Esophagus muscularis mucosa (tissue), 4 donors: ENCODE data around the gene KRTAP4-11. TPM values are rescaled to one million over a fixed set of nuclear protein-coding genes. Genes with fewer than 3 reads are reported as not detected.
"Not testable (repeated sequence)": the region's sequence is repeated elsewhere in the genome, so short reads cannot be mapped to it uniquely, and the experiment has no call there.

ENCODE experiments used
- DNase-seq: peaks from one replicate; pipeline ENCODE4 v3.0.0-alpha.2; 2017; ENCODE audit errors: extremely low spot score
- H3K27ac ChIP-seq, 4 donors: fragments of 200-600 bp; sonication (generic); replicated peaks in 1 of 4; 1 replicate in 3 of 4; 2 replicates in 1 of 4; pipeline ENCODE4 v1.5.1; 2016 to 2019; ENCODE audit warnings: mild to moderate bottlenecking in 1 of 4
- H3K27me3 ChIP-seq, 4 donors: fragments of 200-600 bp; sonication (generic); one replicate each; pipeline versions ENCODE4 v1.5.1 to v1.6.0; 2016 to 2019
- H3K36me3 ChIP-seq, 4 donors: fragments of 200-600 bp; sonication (generic); one replicate each; pipeline ENCODE4 v1.5.1; 2016 to 2019
- H3K4me1 ChIP-seq, 4 donors: fragments of 200-600 bp; sonication (generic); one replicate each; pipeline ENCODE4 v1.5.1; 2016 to 2019
- H3K4me3 ChIP-seq, 4 donors: fragments of 200-600 bp; sonication (generic); 1 replicate in 2 of 4; 2 replicates in 2 of 4; pipeline ENCODE4 v1.5.1; 2016 to 2019; ENCODE audit warnings: mild to moderate bottlenecking in 4 of 4, moderate library complexity in 1 of 4
- H3K9me3 ChIP-seq, 4 donors: fragments of 200-600 bp; sonication (generic); 1 replicate in 3 of 4; 2 replicates in 1 of 4; pipeline ENCODE4 v1.5.1; 2016 to 2019
- EP300 ChIP-seq: sonication (generic); formaldehyde crosslinking; IDR thresholded peaks from one replicate; pipeline ENCODE4 v1.6.1; 2017; ENCODE audit warnings: antibody characterized with exemption
- POLR2A ChIP-seq: fragments of 450-650 bp; IDR thresholded peaks from one replicate; pipeline ENCODE4 v1.6.1; 2017; ENCODE audit warnings: antibody characterized with exemption, moderate library complexity, mild to moderate bottlenecking, low read depth
- POLR2AphosphoS5 ChIP-seq, 2 donors: sonication (generic); formaldehyde crosslinking; IDR thresholded peaks; one replicate each; pipeline ENCODE4 v1.6.1; 2017; ENCODE audit warnings: antibody characterized with exemption in 2 of 2
- WGBS: methylation state at CpG from one replicate; pipeline ENCODE4 v1.1.5; 2018; 5-methylcytosine and 5-hydroxymethylcytosine counted together
- intact Hi-C: fragments of 100-400 bp; cut with DNase I; formaldehyde crosslinking; loops from one replicate; pipeline ENCODE4 v1.15.1; 2023
- total RNA-seq, 4 donors: library from RNA; depleted of rRNA; stranded (reverse); fragments of >200 nt; gene quantifications; one replicate each; pipeline versions ENCODE4 v1.1.0 to v1.2.1, GENCODE V29; 2016
- TF ChIP-seq, protein P1 (sequence below), 3 experiments: fragments of 200-600 bp in 2 of 3; fragments of 450-650 bp in 1 of 3; sonication (generic) in 2 of 3; IDR thresholded peaks; one replicate each; pipeline ENCODE4 v1.5.1; 2017 to 2019; ENCODE audit warnings: antibody characterized with exemption in 3 of 3, mild to moderate bottlenecking in 2 of 3, moderate library complexity in 1 of 3

The KRTAP4-11 gene
- total RNA-seq, 4 donors from 2014 or later, result not detected

DNA sequence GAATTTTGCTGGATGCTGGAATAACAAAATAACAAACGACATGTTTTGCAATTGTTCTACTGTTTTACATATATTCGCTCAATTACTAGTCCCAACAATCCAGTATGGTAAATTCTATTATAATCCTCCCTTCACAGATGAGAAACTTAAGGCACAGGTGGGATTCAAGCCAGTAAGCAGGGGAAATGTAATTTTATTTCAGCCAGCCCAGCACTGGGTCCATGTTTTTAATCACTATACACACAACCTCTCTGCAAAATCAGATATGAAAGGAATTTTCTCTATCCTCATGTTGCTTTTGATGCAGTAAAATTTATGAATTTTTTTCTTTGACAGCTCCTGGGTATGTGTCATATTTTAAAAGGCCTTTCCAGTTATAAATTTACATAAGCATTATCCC is 27.1 kb upstream of the KRTAP4-11 start:
- Histone ChIP-seq H3K27me3 (no peaks in the 10 kb centered on the region), H3K36me3 (no peaks in the 10 kb centered on the region), H3K9me3 (peaks cover 0 to 27% (median 8%) of the 10 kb centered on the region in 4 donors), H3K4me3 (no peak overlapping the region), H3K27ac (no peak overlapping the region), H3K4me1 (no peaks in the 10 kb centered on the region)
- WGBS, result 93% methylated on average over 2 of the region's 2 CpGs
- no peak for DNase-seq
- TF ChIP-seq POLR2A (no peak), EP300 (no peak), POLR2AphosphoS5 (IDR thresholded peaks at IDR 0.05) (no peak)
- TF ChIP-seq, protein P1, sequence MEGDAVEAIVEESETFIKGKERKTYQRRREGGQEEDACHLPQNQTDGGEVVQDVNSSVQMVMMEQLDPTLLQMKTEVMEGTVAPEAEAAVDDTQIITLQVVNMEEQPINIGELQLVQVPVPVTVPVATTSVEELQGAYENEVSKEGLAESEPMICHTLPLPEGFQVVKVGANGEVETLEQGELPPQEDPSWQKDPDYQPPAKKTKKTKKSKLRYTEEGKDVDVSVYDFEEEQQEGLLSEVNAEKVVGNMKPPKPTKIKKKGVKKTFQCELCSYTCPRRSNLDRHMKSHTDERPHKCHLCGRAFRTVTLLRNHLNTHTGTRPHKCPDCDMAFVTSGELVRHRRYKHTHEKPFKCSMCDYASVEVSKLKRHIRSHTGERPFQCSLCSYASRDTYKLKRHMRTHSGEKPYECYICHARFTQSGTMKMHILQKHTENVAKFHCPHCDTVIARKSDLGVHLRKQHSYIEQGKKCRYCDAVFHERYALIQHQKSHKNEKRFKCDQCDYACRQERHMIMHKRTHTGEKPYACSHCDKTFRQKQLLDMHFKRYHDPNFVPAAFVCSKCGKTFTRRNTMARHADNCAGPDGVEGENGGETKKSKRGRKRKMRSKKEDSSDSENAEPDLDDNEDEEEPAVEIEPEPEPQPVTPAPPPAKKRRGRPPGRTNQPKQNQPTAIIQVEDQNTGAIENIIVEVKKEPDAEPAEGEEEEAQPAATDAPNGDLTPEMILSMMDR (IDR thresholded peaks at IDR 0.05), result no peak
- intact Hi-C loops, result no loop called here

GRCh38 chr17:41144846-41145245 is 26.7 kb upstream of the KRTAP4-11 start:
- TF ChIP-seq EP300, result no peak
- no peak for TF ChIP-seq POLR2A
- TF ChIP-seq, protein P1 (IDR thresholded peaks at IDR 0.05), result no peak
- no peak for TF ChIP-seq POLR2AphosphoS5 (IDR thresholded peaks at IDR 0.05)
- Histone ChIP-seq H3K27ac (no peak overlapping the region), H3K36me3 (no peaks in the 10 kb centered on the region), H3K9me3 (peaks cover 0 to 32% (median 9%) of the 10 kb centered on the region in 4 donors), H3K4me3 (no peak overlapping the region), H3K27me3 (peaks cover 0 to 4% (median 0%) of the 10 kb centered on the region in 4 donors), H3K4me1 (no peaks in the 10 kb centered on the region)
- intact Hi-C loops, result no loop called here
- DNase-seq, result no peak
- WGBS, result 84% methylated on average over 1 of the region's 1 CpG

- TF ChIP-seq POLR2AphosphoS5 (IDR thresholded peaks at IDR 0.05) (no peak), POLR2A (no peak)
- TF ChIP-seq, protein P1 (IDR thresholded peaks at IDR 0.05), result no peak
- H3K27ac ChIP-seq, result no peak overlapping the region
- intact Hi-C loops, result no loop called here
- H3K27me3 ChIP-seq, result peaks cover 0 to 7% (median 0%) of the 10 kb centered on the region in 4 donors
- no peak overlapping the region for H3K4me3 ChIP-seq
- no peaks in the 10 kb centered on the region for H3K36me3 ChIP-seq
- no peak for DNase-seq
- H3K4me1 ChIP-seq, result no peaks in the 10 kb centered on the region
- H3K9me3 ChIP-seq, result peaks cover 0 to 35% (median 12%) of the 10 kb centered on the region in 4 donors
These were observed 23.2 kb upstream of the KRTAP4-11 start for GRCh38 chr17:41141361-41141760.

DNA sequence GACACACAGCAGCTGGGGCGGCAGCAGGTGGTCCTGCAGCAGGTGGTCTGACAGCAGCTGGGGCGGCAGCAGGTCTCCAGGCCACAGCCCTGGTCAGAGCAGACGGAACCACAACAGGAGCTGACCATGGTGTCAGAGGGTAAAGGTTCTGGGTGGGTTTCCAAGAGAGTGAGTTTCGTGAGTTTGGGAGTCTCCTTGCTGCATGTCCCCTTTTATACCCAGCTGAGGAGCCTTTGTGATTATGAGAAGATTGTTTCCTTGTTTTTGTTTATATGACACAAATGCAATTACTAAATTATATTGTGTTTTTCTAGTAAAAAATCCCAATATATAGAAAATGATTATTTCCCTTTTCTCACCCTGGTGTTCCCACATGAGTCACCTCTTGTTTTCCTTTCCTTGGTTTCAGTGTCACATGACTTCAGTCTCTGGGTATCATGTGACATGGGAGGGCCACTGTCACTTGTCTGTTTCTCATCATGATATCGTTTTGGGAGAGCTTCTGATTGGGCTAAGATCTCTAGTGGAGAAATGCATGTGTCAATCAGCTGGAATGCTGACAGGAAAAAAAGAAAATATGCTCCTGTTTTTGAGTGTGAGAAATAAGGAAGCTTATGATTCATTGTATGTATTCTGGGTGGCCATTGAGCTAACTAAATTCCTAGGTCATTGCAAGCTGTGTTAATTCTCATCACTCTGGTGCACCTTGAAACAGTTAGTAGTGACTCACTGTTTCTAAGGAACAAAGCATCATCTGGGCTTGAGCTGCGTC is 22.4 kb upstream of the KRTAP4-11 start, which contains the start of gene KRTAP4-6:
TSS of gene KRTAP4-6 (minus strand) at position 185 of the 772 bp plus-strand sequence. CDS start at position 128, 57 bp downstream.
- H3K27me3 ChIP-seq, result peaks cover 0 to 7% (median 0%) of the 10 kb centered on the region in 4 donors
- H3K4me3 ChIP-seq, result no peak within 1 kb of the TSS
- 79% methylated on average over 6 of the region's 6 CpGs for WGBS
- H3K4me1 ChIP-seq, result no peaks in the 10 kb centered on the region
- intact Hi-C loops, result no loop called here
- TF ChIP-seq EP300, result no peak
- no peaks in the 10 kb centered on the region for H3K36me3 ChIP-seq
- H3K9me3 ChIP-seq, result peaks cover 0 to 35% (median 12%) of the 10 kb centered on the region in 4 donors
- H3K27ac ChIP-seq, result no peak within 1 kb of the TSS
- no peak for DNase-seq

- H3K36me3 ChIP-seq, H3K4me3 ChIP-seq, H3K27ac ChIP-seq, H3K27me3 ChIP-seq, DNase-seq, H3K4me1 ChIP-seq, intact Hi-C loops: not testable (repeated sequence)
- WGBS, result 87% methylated on average over 9 of the region's 12 CpGs
- H3K9me3 ChIP-seq, result peaks cover 0 to 35% (median 12%) of the 10 kb centered on the region in 4 donors
These were observed 21.7 kb upstream of the KRTAP4-11 start for GRCh38 chr17:41139865-41140264.
